HG02759 (cell line): ENCODE data around the gene RAI1.

Source experiments
- ATAC-seq: cut with Tn5 transposase; IDR thresholded peaks from one replicate; pipeline ENCODE4 v1.9.1; 2021; ENCODE audit warnings: mild to moderate bottlenecking, moderate library complexity; ENCODE audit not compliant: unreplicated experiment

The RAI1 gene

GRCh38 chr17:17840751-17841591 lies 159.7 kb downstream of the RAI1 start:
- ATAC-seq: no peak

- ATAC-seq: no peak
Measured at GRCh38 chr17:17841601-17842025, 160.4 kb downstream of the RAI1 start.

GRCh38 chr17:17842111-17842876 lies 161.0 kb downstream of the RAI1 start:
- no peak for ATAC-seq

- ATAC-seq: no peak
Measured at GRCh38 chr17:17843096-17843495, 161.8 kb downstream of the RAI1 start.

GRCh38 chr17:17844079-17844478 lies 162.8 kb downstream of the RAI1 start:
- no peak for ATAC-seq

GRCh38 chr17:17844500-17844899 lies 163.2 kb downstream of the RAI1 start:
- ATAC-seq: no peak

GRCh38 chr17:17845046-17845775 lies 164.0 kb downstream of the RAI1 start:
- ATAC-seq: no peak

GRCh38 chr17:17846003-17846402 lies 164.7 kb downstream of the RAI1 start:
- no peak for ATAC-seq

- ATAC-seq: no peak
Measured at GRCh38 chr17:17846645-17847044, 165.4 kb downstream of the RAI1 start.

GRCh38 chr17:17847118-17847689 lies 165.9 kb downstream of the RAI1 start:
- no peak for ATAC-seq

- no peak for ATAC-seq
Measured at GRCh38 chr17:17847726-17848125, 166.5 kb downstream of the RAI1 start.

GRCh38 chr17:17848311-17849082 lies 167.2 kb downstream of the RAI1 start:
- no peak for ATAC-seq

- ATAC-seq: no peak
Measured at GRCh38 chr17:17849147-17849820, 168.0 kb downstream of the RAI1 start.

- ATAC-seq: no peak
Measured at GRCh38 chr17:17849845-17850373, 168.7 kb downstream of the RAI1 start.

GRCh38 chr17:17851103-17852002 lies 170.1 kb downstream of the RAI1 start:
- no peak for ATAC-seq

- ATAC-seq: no peak
Measured at GRCh38 chr17:17852930-17853329, 171.7 kb downstream of the RAI1 start.

- no peak for ATAC-seq
Measured at GRCh38 chr17:17853811-17854447, 172.7 kb downstream of the RAI1 start.

GRCh38 chr17:17855976-17856375 lies 174.7 kb downstream of the RAI1 start:
- no peak for ATAC-seq
